ENCODE results near the gene VIL1. TPM values are rescaled to one million over a fixed set of nuclear protein-coding genes. Genes with fewer than 3 reads are reported as not detected.

The VIL1 gene
- total and polyA plus RNA-seq, 2 of the 4 experiments (the other 2 are of a cell fraction) = not detected

- ChIA-PET POLR2A (ENCODE audit: unreplicated experiment) (no interaction called here), CTCF (no interaction called here)
Measured at GRCh38 chr2:218445602-218446001, 26.7 kb downstream of the VIL1 start.

More at GRCh38 chr2:218445602-218446001, 26.7 kb downstream of the VIL1 start:
- H2BK15ac ChIP-seq (ENCODE audit: low read depth, low read length) = no peak overlapping the region
- H4K8ac ChIP-seq (ENCODE audit: low read depth in 2 of 2, low read length in 2 of 2) = no peak overlapping the region
- peaks cover 5% of the 10 kb centered on the region; the same call in 1 of the 2 replicates for H3K9me1 ChIP-seq (ENCODE audit: insufficient read depth, low read length)
- no peaks in the 10 kb centered on the region for H3K9me3 ChIP-seq (ENCODE audit: control insufficient read depth, insufficient read depth, low read length)
- H3K56ac ChIP-seq (ENCODE audit: extremely low read depth, insufficient read depth, low read length) = no peak overlapping the region
- H3K27ac ChIP-seq (ENCODE audit: insufficient read depth, low read length) = no peak overlapping the region
- no peak overlapping the region for H3K14ac ChIP-seq (replicated peaks; ENCODE audit: low read depth, low read length)
- no peaks in the 10 kb centered on the region for H3K79me1 ChIP-seq (ENCODE audit: low read depth in 1 of 2, low read length in 2 of 2)
- no peak overlapping the region for H2BK120ac ChIP-seq (ENCODE audit: low read depth, low read length)
- peaks cover 3% of the 10 kb centered on the region; the same call in 1 of the 2 replicates for H3K4me1 ChIP-seq (ENCODE audit: control insufficient read depth, insufficient read depth, low read length)
- H3K9ac ChIP-seq (ENCODE audit: low read depth, low read length) = no peak overlapping the region
- no TSS peak for BruUV-seq (replicated peaks)
- no peaks in the 10 kb centered on the region for H3K27me3 ChIP-seq (ENCODE audit: control insufficient read depth, insufficient read depth, low read length)
- no peak overlapping the region for H2AK5ac ChIP-seq (ENCODE audit: low read depth, low read length)
- 0 out of 2 replicates have a peak, but pooled peaks cover 2% of the 10 kb centered on the region for H3K36me3 ChIP-seq (ENCODE audit: control insufficient read depth, insufficient read depth, low read length)
- DNase-seq (no peak), ATAC-seq (ENCODE audit: low read depth) (no peak)
- no peak overlapping the region for H3K18ac ChIP-seq (ENCODE audit: low read depth, low read length)
- no peak overlapping the region for H3K4me3 ChIP-seq (ENCODE audit: insufficient read depth, low read depth, low read length)
- no peak for TF ChIP-seq MAFK (IDR thresholded peaks at IDR 0.05; ENCODE audit: low read depth, low read length)
- no peak for TF ChIP-seq CTCF (conservative IDR thresholded peaks at IDR 0.05; ENCODE audit: low read depth, low read length)
- no peak for TF ChIP-seq POLR2A (IDR thresholded peaks at IDR 0.05; ENCODE audit: low read depth, low read length)
- no peak for TF ChIP-seq FOS (IDR thresholded peaks at IDR 0.05; ENCODE audit: low read depth, low read length)
- no peak for TF ChIP-seq BHLHE40 (IDR thresholded peaks at IDR 0.05; ENCODE audit: low read depth, low read length)
- no peak for TF ChIP-seq USF2 (IDR thresholded peaks at IDR 0.05; ENCODE audit: low read depth, low read length)
- no peak for TF ChIP-seq MXI1 (IDR thresholded peaks at IDR 0.05; ENCODE audit: borderline replicate concordance, low read depth, low read length)
- TF ChIP-seq MAZ (IDR thresholded peaks at IDR 0.05; ENCODE audit: borderline replicate concordance, low read depth, low read length) = no peak
- TF ChIP-seq SMC3 (IDR thresholded peaks at IDR 0.05; ENCODE audit: low read depth, low read length) = no peak
- TF ChIP-seq, protein P1, sequence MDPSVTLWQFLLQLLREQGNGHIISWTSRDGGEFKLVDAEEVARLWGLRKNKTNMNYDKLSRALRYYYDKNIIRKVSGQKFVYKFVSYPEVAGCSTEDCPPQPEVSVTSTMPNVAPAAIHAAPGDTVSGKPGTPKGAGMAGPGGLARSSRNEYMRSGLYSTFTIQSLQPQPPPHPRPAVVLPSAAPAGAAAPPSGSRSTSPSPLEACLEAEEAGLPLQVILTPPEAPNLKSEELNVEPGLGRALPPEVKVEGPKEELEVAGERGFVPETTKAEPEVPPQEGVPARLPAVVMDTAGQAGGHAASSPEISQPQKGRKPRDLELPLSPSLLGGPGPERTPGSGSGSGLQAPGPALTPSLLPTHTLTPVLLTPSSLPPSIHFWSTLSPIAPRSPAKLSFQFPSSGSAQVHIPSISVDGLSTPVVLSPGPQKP (IDR thresholded peaks at IDR 0.05; ENCODE audit: borderline replicate concordance, low read depth, low read length) = no peak
- no peak for TF ChIP-seq RCOR1 (IDR thresholded peaks at IDR 0.05; ENCODE audit: insufficient replicate concordance, low read length)
- no peak overlapping the region for H4K5ac ChIP-seq (ENCODE audit: low read depth, low read length)
- no peak overlapping the region for H2AFZ ChIP-seq (replicated peaks; ENCODE audit: low read length, poor library complexity)
- H2BK5ac ChIP-seq (ENCODE audit: low read depth, low read length, poor library complexity, severe bottlenecking) = no peak overlapping the region
- dilution Hi-C loops (cut with HindIII; ENCODE audit: low sequenced_read_pairs, unreplicated experiment) (no loop called here), in situ Hi-C loops (cut with MboI; ENCODE audit: low sequenced_read_pairs) (no loop called here), intact Hi-C loops (cut with micrococcal nuclease) (no loop called here)
- no peak overlapping the region for H3K23ac ChIP-seq (ENCODE audit: low read depth, low read length)
- no peak overlapping the region for H4K91ac ChIP-seq (ENCODE audit: insufficient read depth, low read depth, low read length)
- no peak overlapping the region for H3K4me2 ChIP-seq (ENCODE audit: low read depth, low read length)
- H3K4ac ChIP-seq (ENCODE audit: low read depth, low read length) = no peak overlapping the region
- no peak overlapping the region for H2AK9ac ChIP-seq (replicated peaks; ENCODE audit: low read depth, low read length, poor library complexity)
- no peak overlapping the region for H2BK20ac ChIP-seq (ENCODE audit: low read depth, low read length)
- peaks cover 3% of the 10 kb centered on the region; the same call in 1 of the 2 replicates for H4K20me1 ChIP-seq (ENCODE audit: insufficient read depth, low read length)
